GM18511 (cell line): ENCODE measurements around the gene RUBCN.
A peak's percentile ranks its signal among the peaks of the same experiment; 100 is the strongest.
"Not testable (repeated sequence)": the region's sequence is repeated elsewhere in the genome, so short reads cannot be mapped to it uniquely, and the experiment has no call there.

ENCODE experiments used
- ATAC-seq: cut with Tn5 transposase; IDR thresholded peaks from one replicate; pipeline ENCODE4 v1.9.1; 2021; ENCODE audit warnings: mild to moderate bottlenecking, moderate library complexity; ENCODE audit not compliant: unreplicated experiment

Gene RUBCN

GRCh38 chr3:197626404-197627157 lies 110.1 kb downstream of the RUBCN start:
- peak; percentile 26 for ATAC-seq

- ATAC-seq, result not testable (repeated sequence)
Observed at GRCh38 chr3:197621478-197621877, 115.2 kb downstream of the RUBCN start.
